NCI-H748 (cell line): ENCODE measurements around the gene ARL6IP5.

ENCODE experiments used
- DNase-seq: peaks from one replicate; lab custom pipeline; 2025; ENCODE audit not compliant: unreplicated experiment; lab: John Stamatoyannopoulos, UW

Gene ARL6IP5

GRCh38 chr3:69085833-69086722 is 1.3 kb downstream of the ARL6IP5 start:
- peak; percentile 58 for DNase-seq

- DNase-seq: no peak
Measured at GRCh38 chr3:69087030-69087791, 2.5 kb downstream of the ARL6IP5 start.

- no peak for DNase-seq
Measured at GRCh38 chr3:69088063-69088462, 3.3 kb downstream of the ARL6IP5 start.

GRCh38 chr3:69090021-69090420 is 5.3 kb downstream of the ARL6IP5 start:
- DNase-seq: no peak

GRCh38 chr3:69091389-69092029 is 6.8 kb downstream of the ARL6IP5 start:
- DNase-seq: no peak

- DNase-seq: no peak
Measured at GRCh38 chr3:69092030-69092516, 7.3 kb downstream of the ARL6IP5 start.

GRCh38 chr3:69094467-69095205 is 9.9 kb downstream of the ARL6IP5 start:
- DNase-seq: no peak

GRCh38 chr3:69095636-69096035 is 10.9 kb downstream of the ARL6IP5 start:
- DNase-seq: no peak

- no peak for DNase-seq
Measured at GRCh38 chr3:69096299-69096698, 11.6 kb downstream of the ARL6IP5 start.

GRCh38 chr3:69097407-69098086 is 12.8 kb downstream of the ARL6IP5 start:
- no peak for DNase-seq

- DNase-seq: no peak
Measured at GRCh38 chr3:69099576-69099975, 14.8 kb downstream of the ARL6IP5 start.

GRCh38 chr3:69102384-69102783 is 17.6 kb downstream of the ARL6IP5 start:
- DNase-seq: no peak

GRCh38 chr3:69103123-69103522 is 18.4 kb downstream of the ARL6IP5 start:
- no peak for DNase-seq

GRCh38 chr3:69104586-69104985 is 19.8 kb downstream of the ARL6IP5 start:
- DNase-seq: no peak

- DNase-seq: no peak
Measured at GRCh38 chr3:69105320-69105719, 20.6 kb downstream of the ARL6IP5 start.

GRCh38 chr3:69107841-69108240 is 23.1 kb downstream of the ARL6IP5 start:
- no peak for DNase-seq

- no peak for DNase-seq
Measured at GRCh38 chr3:69108811-69109210, 24.1 kb downstream of the ARL6IP5 start.

GRCh38 chr3:69110941-69111546 is 26.3 kb downstream of the ARL6IP5 start:
- DNase-seq: no peak

- no peak for DNase-seq
Measured at GRCh38 chr3:69113536-69113935, 28.8 kb downstream of the ARL6IP5 start.

- no peak for DNase-seq
Measured at GRCh38 chr3:69115731-69116130, 31.0 kb downstream of the ARL6IP5 start.
